ENCODE results near the gene PWWP2B. TPM values are rescaled to one million over a fixed set of nuclear protein-coding genes. Genes with fewer than 3 reads are reported as not detected.

PWWP2B gene
- total and polyA plus RNA-seq, 2 experiments from 2014 or later, result 11.8 to 35.7 TPM

DNA sequence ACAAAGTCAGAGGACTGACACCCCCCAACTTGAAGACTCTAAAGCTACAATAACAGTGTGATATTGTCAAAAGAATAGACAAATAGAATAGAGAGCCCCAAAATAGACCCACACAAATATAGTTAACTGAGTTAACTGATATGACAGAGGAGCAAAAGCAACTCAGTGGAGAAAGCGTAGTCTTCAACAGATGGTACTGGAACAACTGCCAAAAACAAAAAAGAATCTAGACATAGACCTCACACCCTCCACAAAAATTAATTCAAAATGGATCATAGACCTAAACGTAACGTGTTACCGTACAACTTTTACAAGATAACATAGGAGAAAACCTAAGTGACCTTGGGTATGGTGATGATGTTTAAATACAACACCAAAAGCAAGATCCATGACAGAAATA is 28.6 kb upstream of the PWWP2B start:
- Histone ChIP-seq H3K36me3 (peaks cover 9% of the 10 kb centered on the region), H3K27ac (no peak overlapping the region), H3K27me3 (no peaks in the 10 kb centered on the region), H3K4me3 (no peak overlapping the region), H3K4me1 (ENCODE audit: low read depth) (no peaks in the 10 kb centered on the region), H3K9me3 (ENCODE audit: low read depth) (no peaks in the 10 kb centered on the region)
- DNase-seq (ENCODE audit: low read depth in 1 of 2, low spot score in 1 of 2), result no peak
- TF ChIP-seq, protein P1, sequence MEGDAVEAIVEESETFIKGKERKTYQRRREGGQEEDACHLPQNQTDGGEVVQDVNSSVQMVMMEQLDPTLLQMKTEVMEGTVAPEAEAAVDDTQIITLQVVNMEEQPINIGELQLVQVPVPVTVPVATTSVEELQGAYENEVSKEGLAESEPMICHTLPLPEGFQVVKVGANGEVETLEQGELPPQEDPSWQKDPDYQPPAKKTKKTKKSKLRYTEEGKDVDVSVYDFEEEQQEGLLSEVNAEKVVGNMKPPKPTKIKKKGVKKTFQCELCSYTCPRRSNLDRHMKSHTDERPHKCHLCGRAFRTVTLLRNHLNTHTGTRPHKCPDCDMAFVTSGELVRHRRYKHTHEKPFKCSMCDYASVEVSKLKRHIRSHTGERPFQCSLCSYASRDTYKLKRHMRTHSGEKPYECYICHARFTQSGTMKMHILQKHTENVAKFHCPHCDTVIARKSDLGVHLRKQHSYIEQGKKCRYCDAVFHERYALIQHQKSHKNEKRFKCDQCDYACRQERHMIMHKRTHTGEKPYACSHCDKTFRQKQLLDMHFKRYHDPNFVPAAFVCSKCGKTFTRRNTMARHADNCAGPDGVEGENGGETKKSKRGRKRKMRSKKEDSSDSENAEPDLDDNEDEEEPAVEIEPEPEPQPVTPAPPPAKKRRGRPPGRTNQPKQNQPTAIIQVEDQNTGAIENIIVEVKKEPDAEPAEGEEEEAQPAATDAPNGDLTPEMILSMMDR (IDR thresholded peaks at IDR 0.05; ENCODE audit: low read depth, low read length), result no peak

DNA sequence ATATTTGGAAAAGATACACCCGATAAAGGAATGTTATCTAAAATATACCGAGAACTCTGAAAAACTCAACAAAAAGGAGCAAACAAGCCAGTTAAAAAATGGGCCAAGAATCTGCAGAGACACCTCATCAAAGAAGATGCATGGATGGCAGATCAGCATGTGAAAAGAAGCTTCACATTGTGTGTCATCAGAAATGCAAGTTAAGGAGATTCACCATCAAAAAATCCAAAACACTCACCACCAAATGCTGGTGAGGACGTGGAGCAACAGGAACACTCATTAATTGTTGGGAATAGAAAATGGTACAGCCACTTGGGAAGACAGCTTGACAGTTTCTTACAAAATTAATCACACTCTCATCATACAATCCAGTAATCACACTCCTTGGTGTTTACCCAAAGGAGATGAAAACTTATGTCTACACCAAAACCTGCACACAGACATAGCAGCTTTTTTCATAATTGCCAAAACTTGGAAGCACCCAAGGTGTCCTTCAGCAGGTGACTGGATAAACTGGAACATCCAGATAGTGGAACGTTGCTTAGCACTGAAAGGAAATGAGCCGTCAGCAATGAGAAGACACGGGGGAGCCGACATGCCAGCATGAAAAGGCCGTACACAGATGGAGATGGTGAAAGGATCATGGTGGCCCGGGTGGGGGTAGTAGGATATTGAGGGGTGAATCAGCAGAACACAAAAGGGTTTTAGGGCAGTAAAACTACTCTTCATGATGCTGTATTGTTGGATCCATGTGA is 27.9 kb upstream of the PWWP2B start:
- H3K36me3 ChIP-seq, result peaks cover 9% of the 10 kb centered on the region
- TF ChIP-seq, protein P1 (IDR thresholded peaks at IDR 0.05; ENCODE audit: low read depth, low read length), result no peak
- no peaks in the 10 kb centered on the region for H3K4me1 ChIP-seq (ENCODE audit: low read depth)
- no peak for DNase-seq (ENCODE audit: low read depth in 1 of 2, low spot score in 1 of 2)
- H3K27ac ChIP-seq, result no peak overlapping the region
- no peak overlapping the region for H3K4me3 ChIP-seq
- H3K9me3 ChIP-seq (ENCODE audit: low read depth), result no peaks in the 10 kb centered on the region
- no peaks in the 10 kb centered on the region for H3K27me3 ChIP-seq

DNA sequence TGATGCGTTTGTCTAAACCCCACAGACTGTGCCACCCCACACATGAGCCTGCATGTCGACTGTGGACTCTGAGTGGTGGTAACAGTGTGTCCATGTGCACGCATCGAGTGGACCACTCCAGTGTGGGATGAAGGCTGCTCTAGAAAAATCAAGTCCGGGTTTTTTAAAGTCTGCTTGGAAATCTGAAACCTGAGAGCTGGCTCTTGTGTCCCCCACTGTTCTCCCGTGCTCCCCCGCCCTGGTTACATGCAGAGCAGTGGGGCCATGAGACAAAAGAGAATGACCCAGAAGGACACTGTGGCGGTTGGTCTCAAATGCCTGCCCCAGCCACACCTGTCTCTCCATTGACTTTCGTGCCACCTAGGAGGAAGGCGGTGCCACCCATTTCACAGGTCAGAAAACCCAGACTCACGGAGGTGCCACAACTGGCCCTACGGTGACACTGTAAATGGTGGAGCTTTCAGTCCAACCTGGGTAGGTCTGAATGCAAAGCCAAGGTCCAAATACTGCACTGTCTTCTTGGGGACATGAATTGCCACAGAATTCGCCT is 27.3 kb upstream of the PWWP2B start:
- DNase-seq (ENCODE audit: low read depth in 1 of 2, low spot score in 1 of 2), result no peak
- TF ChIP-seq, protein P1 (IDR thresholded peaks at IDR 0.05; ENCODE audit: low read depth, low read length), result no peak

DNA sequence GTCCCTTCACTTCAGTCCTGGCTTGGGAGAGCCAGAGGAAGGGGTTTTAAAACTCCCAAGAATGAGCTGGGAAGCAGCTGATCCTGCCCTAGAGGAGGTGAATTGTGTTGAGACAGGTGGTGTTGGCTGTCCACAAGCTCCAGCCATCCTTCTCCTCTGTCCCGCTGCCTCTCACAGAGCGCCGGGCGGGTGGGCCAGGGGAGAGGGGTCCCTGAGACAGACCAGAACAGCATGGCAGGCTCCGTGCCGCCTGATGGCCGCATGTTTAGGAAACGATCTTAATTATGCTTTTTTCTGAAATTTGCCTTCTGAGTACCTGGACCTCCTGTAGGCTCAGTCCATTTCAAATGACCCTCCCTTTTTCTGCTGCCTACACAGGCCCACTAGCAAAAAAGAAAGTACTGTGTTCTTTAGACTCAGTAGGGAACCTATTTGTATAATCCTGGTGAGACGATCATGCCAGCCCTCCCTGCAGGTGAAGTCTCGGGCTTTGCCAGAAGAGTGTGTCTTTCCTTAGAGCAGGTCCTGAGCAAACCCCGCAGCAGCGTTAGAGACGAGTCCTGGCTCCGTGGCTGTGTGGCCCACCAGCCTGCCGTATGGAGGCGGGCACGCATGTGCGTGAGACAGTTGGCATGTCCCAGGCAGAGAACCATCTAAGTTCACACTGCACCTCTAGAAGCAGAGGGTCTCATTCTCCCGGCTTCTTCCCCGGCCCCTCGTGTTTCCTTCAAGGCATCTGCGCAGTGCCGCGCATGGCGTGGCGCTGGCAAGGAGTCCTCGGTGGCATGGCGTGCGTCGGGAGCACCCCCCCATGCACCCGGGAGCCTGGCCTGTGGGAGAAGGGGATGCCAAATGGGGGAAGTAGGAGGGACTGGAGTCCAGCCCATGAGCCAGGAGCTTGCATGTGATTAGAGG is 26.3 kb upstream of the PWWP2B start:
- TF ChIP-seq, protein P1 (IDR thresholded peaks at IDR 0.05; ENCODE audit: low read depth, low read length), result no peak

More for the DNA sequence above, 27.3 kb upstream of the PWWP2B start:
- H3K4me3 ChIP-seq, result no peak overlapping the region
- H3K4me1 ChIP-seq (ENCODE audit: low read depth), result no peaks in the 10 kb centered on the region
- peaks cover 9% of the 10 kb centered on the region for H3K36me3 ChIP-seq
- H3K9me3 ChIP-seq (ENCODE audit: low read depth), result no peaks in the 10 kb centered on the region
- H3K27me3 ChIP-seq, result no peaks in the 10 kb centered on the region
- no peak overlapping the region for H3K27ac ChIP-seq

DNA sequence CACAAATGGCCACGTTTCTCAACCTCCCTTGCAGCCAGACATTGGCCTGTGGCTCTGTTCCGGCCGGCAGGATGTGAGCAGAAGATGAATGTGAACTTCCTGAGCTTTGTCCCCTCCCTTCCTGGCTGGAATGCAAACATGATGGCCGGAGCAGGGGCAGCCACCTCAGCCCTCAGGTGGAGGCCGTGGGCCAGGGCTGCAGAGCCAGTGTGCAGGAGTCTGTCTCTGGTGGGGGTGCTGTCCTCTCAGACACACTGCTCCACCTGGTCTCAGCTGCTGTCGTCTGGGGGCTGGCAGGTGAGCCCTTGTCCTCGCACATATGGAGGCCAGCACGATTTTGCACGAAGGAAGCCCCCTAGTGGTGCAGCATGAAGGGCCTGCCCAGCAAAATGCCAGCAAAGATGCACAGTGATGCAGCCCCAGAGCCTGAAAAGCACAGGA is 25.3 kb upstream of the PWWP2B start:
- no peaks in the 10 kb centered on the region for H3K9me3 ChIP-seq (ENCODE audit: low read depth)
- H3K4me3 ChIP-seq, result no peak overlapping the region
- H3K36me3 ChIP-seq, result peaks cover 7% of the 10 kb centered on the region
- H3K27ac ChIP-seq, result no peak overlapping the region
- H3K4me1 ChIP-seq (ENCODE audit: low read depth), result peaks cover 4% of the 10 kb centered on the region
- TF ChIP-seq, protein P1 (IDR thresholded peaks at IDR 0.05; ENCODE audit: low read depth, low read length), result peak; percentile 38
- DNase-seq (ENCODE audit: low read depth in 1 of 2, low spot score in 1 of 2), result no peak
- no peaks in the 10 kb centered on the region for H3K27me3 ChIP-seq

More for the DNA sequence above, 26.3 kb upstream of the PWWP2B start:
- H3K9me3 ChIP-seq (ENCODE audit: low read depth), result no peaks in the 10 kb centered on the region
- no peaks in the 10 kb centered on the region for H3K27me3 ChIP-seq
- no peak overlapping the region for H3K27ac ChIP-seq
- H3K4me1 ChIP-seq (ENCODE audit: low read depth), result peaks cover 2% of the 10 kb centered on the region
- H3K36me3 ChIP-seq, result peaks cover 9% of the 10 kb centered on the region
- DNase-seq (ENCODE audit: low read depth in 1 of 2, low spot score in 1 of 2), result no peak
- no peak overlapping the region for H3K4me3 ChIP-seq
